Testis (tissue), 2 donors: Measurements from ENCODE around the gene CEP63.

Source experiments
- CTCF ChIP-seq, 3 experiments: fragments of 450-650 bp in 2 of 3; fragments of 200-600 bp in 1 of 3; sonication (generic) in 1 of 3; IDR thresholded peaks; one replicate each; pipeline ENCODE4 v1.5.1; 2016 to 2019; ENCODE audit warnings: antibody characterized with exemption in 3 of 3, mild to moderate bottlenecking in 2 of 3, moderate library complexity in 1 of 3
- POLR2A ChIP-seq: fragments of 450-650 bp; IDR thresholded peaks from one replicate; pipeline ENCODE4 v1.6.1; 2017; ENCODE audit warnings: antibody characterized with exemption, mild to moderate bottlenecking, moderate library complexity

DNA sequence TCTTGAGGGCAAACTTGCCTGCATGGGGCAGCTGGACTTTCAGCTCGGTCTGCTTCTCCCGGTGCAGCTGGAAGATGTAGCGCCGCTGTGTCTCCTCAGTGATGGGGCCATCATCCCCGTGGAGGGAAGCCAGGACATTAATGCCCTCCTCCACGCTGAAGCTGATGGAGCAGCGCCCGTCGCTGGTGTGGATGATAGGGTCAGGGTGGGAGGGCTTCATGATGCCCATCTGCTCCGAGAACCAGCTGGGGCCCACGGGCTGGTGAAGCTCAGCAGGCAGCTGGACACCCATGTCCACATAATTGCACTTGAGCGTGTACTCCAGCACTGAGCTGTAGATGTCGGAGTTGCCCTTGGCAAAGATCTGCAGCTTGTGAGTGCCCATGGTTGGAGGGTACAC lies 118.1 kb downstream of the CEP63 start:
- no peak for TF ChIP-seq CTCF (IDR thresholded peaks at IDR 0.05)
- no peak for TF ChIP-seq POLR2A
